ENCODE data around the gene YWHAQ. TPM values are rescaled to one million over a fixed set of nuclear protein-coding genes. Genes with fewer than 3 reads are reported as not detected.

The YWHAQ gene
- total RNA-seq, 3 donors from 2014 or later: 176 to 226 (median 186) TPM

GRCh38 chr2:9657083-9657482 lies 26.3 kb upstream of the YWHAQ start:
- Histone ChIP-seq H3K27me3 (no peaks in the 10 kb centered on the region), H3K27ac (no peak overlapping the region), H3K9me3 (no peaks in the 10 kb centered on the region), H3K4me3 (no peak overlapping the region), H3K36me3 (no peaks in the 10 kb centered on the region), H3K4me1 (no peaks in the 10 kb centered on the region)
- DNase-seq (ENCODE audit: low spot score in 2 of 2): no peak
- intact Hi-C loops (cut with DNase I; ENCODE audit: low total_unique reads): no loop called here
- TF ChIP-seq POLR2A (IDR thresholded peaks at IDR 0.05): no peak
- no peak for TF ChIP-seq POLR2AphosphoS5 (IDR thresholded peaks at IDR 0.05)
- TF ChIP-seq CTCF (IDR thresholded peaks at IDR 0.05): no peak

DNA sequence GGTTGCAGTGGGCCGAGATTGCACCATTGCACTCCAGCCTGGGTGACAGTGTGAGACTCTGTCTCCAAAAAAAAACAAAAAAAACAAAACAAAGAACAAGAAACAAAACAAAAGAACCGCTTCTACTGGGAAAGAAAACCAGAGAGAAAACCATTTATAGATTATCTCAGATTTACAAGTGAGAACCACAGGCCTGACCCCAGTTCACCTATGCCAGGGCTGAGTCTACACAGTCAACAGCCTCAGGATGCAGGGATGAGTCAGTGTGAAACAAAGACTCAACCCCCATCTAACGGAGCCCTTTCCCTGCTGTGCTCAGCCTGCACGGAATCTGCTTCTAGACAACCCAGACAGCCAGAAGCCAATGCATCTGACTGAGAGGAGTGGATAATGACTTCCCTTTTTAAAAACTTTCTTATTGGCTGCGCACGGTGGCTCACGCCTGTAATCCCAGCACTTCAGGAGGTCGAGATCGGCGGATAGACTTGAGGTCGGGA lies 25.5 kb upstream of the YWHAQ start:
- intact Hi-C loops (cut with DNase I; ENCODE audit: low total_unique reads): no loop called here
- Histone ChIP-seq H3K36me3 (no peaks in the 10 kb centered on the region), H3K4me1 (no peaks in the 10 kb centered on the region), H3K9me3 (no peaks in the 10 kb centered on the region), H3K27me3 (no peaks in the 10 kb centered on the region), H3K4me3 (no peak overlapping the region), H3K27ac (no peak overlapping the region)
- TF ChIP-seq CTCF (IDR thresholded peaks at IDR 0.05): no peak
- no peak for TF ChIP-seq POLR2AphosphoS5 (IDR thresholded peaks at IDR 0.05)
- TF ChIP-seq POLR2A (IDR thresholded peaks at IDR 0.05): no peak
- no peak for DNase-seq (ENCODE audit: low spot score in 2 of 2)

DNA sequence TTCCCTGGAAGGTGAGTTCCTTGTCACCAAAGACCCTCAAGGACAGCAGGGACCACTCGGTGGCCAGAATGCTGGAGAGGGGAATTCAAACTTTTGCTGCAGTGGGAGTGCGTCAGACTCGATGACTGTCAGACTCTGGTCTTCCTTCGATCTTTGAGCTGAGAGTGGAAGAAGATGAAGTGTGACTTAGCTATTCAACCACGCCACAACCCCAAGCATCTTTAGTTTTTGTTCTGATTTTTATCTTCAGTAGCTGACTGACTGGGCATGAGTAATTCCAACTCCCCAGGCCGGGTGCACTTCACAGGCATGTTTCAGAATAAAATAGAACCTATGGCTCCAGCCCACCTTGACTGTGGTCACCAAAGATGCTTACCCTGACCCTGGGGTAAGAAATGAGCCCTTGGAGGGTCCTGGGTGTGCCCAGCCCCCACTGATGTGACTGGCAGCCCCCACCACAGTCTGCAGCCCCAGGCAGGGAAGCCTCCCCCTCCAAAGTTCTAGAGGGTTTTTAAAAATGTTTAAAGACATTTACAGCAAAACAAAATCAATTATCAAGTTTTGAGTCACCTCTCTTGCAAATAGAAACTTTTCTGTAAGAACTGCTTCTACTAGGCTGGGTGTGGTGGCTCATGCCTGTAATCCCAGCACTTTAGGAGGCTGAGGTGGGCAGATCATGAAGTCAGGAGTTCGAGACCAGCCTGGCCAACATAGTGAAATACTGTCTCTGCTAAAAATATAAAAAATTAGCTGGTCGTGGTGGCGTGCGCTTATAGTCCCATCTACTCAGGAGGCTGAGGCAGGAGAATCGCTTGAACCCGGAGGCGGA lies 24.9 kb upstream of the YWHAQ start:
- intact Hi-C loops (cut with DNase I; ENCODE audit: low total_unique reads): no loop called here
- Histone ChIP-seq H3K27me3 (no peaks in the 10 kb centered on the region), H3K4me3 (no peak overlapping the region), H3K4me1 (no peaks in the 10 kb centered on the region), H3K36me3 (no peaks in the 10 kb centered on the region), H3K9me3 (no peaks in the 10 kb centered on the region), H3K27ac (no peak overlapping the region)
- DNase-seq (ENCODE audit: low spot score in 2 of 2): no peak
- TF ChIP-seq POLR2A (IDR thresholded peaks at IDR 0.05) (no peak), CTCF (IDR thresholded peaks at IDR 0.05) (no peak), POLR2AphosphoS5 (IDR thresholded peaks at IDR 0.05) (no peak)

GRCh38 chr2:9654452-9655100 lies 23.8 kb upstream of the YWHAQ start:
- no peaks in the 10 kb centered on the region for H3K36me3 ChIP-seq
- intact Hi-C loops (cut with DNase I; ENCODE audit: low total_unique reads): no loop called here
- TF ChIP-seq POLR2AphosphoS5 (IDR thresholded peaks at IDR 0.05) (no peak), CTCF (IDR thresholded peaks at IDR 0.05) (no peak), POLR2A (IDR thresholded peaks at IDR 0.05) (no peak)

More at GRCh38 chr2:9654452-9655100, 23.8 kb upstream of the YWHAQ start:
- Histone ChIP-seq H3K27ac (no peak overlapping the region), H3K4me3 (no peak overlapping the region), H3K9me3 (no peaks in the 10 kb centered on the region), H3K4me1 (no peaks in the 10 kb centered on the region), H3K27me3 (no peaks in the 10 kb centered on the region)
- no peak for DNase-seq (ENCODE audit: low spot score in 2 of 2)

Measured in breast epithelium (tissue), 4 donors.